GM18520 (cell line): Measurements from ENCODE around the gene PCDHGA3.
"Not testable (repeated sequence)": the region's sequence is repeated elsewhere in the genome, so short reads cannot be mapped to it uniquely, and the experiment has no call there.

Source experiments
- ATAC-seq: cut with Tn5 transposase; IDR thresholded peaks from one replicate; pipeline ENCODE4 v1.9.1; 2021; ENCODE audit not compliant: unreplicated experiment

Gene PCDHGA3

DNA sequence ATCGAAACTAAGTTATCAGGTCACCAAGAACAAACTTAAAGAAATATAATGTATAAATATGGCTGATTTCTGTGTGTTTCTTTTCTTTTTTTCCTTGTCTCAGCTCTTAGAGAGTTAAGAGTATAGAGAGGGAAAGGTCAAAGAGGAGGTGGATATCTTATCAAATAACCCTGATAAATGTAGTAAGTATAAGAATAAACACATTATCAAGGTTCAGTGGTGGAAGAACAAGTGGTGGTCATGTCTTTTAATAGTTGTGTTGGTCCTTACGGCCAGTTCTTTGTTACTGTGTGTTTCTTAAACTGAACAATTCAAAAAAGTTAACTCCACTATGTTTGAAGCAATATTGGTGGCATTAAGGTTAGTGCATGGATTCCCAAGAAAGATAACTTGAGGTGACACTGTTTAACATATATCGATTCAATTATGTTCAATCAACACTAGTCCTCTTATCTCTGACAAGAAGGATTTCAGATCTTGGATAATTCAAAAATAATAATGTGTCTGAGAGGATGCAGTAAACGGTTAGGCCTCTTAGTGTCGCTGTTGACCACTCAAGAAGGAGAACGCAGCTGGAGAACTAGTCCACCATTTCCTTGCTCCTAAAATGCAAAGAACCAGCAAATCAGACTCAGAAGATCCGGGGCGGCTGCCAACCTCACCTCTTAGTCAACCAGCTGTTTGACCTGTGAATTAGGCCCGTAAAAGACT is at the start of gene PCDHGA3:
TSS of gene PCDHGA3 (plus strand) at position 588 of the 711 bp plus-strand sequence. CDS start 205 bp downstream, outside the sequence.
- ATAC-seq = no peak

DNA sequence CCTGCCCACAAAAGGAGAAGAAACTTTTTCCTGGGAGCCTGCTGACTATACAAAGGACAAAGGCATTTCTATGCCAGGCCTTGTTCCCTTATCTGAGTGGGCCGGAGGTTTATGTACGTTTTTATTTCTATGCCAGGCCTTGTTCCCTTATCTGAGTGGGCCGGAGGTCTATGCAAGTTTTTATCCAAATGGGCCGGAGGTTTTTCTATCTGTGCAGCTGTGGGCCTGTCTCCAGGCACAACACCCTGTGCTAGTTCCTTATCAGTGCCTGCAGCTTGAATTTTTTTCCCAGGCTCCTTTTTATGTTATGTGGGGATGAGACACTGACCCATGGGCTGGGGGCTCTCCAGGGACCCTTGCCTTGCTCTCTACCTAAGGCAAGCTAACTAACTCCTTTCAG is 45.3 kb upstream of the PCDHGA3 start:
- no peak for ATAC-seq

DNA sequence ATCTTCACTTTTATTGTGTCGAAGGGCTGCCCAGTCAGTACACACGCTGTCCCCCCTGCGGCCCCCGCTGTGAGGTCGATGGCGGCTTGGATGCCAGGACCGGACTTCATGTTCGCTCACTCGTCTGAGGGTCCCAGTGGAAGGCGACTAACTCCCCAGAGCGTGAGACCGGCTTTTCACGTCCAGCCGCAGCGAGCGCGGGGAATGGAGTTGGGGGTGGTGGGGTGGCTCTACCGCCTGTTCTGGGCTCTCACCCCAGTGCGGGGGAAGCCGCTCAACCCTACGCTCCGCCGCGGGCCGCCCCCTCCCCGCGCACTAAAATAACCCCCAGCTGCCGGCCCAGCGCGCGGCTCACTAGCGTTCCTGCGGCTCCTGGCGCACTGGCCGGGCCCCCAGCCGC is 39.9 kb upstream of the PCDHGA3 start, which contains the start of gene SLC25A2:
TSS of gene SLC25A2 (minus strand) at position 294 of the 400 bp plus-strand sequence. CDS start at position 110, 184 bp downstream.
- no peak for ATAC-seq

DNA sequence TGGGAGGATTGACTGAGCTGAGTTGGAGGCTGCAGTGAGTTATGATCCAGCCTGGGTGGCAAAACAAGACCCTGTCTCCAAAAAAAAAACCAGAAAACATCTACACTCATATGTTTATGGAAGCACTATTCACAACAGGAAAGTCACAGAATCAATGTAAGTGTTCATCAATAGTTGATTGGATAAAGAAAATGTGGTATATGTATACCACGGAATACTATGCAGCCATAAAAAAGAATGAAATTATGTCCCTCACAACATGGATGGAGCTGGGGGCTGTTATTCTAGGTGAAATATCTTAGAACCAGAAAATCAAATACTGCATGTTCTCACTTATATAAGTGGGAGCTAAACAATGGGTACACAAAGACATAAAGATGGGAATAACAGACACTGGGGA is 37.0 kb upstream of the PCDHGA3 start:
- ATAC-seq = no peak

DNA sequence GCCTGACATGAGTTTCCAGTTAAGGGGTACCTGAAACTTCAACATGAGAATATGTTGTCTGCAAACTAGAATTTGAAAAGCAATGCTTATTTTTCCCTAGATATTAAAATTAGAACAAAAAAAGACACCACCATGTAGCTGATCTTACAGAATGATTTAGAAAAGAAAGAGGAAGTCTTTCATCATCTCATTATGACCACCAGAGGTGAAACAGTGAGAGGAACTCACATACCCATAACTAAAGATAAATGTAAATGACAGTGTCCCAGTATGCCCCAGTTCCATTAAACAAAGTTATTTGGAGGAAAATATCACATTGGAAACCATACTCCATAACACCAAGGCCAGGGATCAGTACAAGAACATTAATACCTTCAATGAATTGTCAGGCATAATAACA is 29.9 kb upstream of the PCDHGA3 start:
- no peak for ATAC-seq

DNA sequence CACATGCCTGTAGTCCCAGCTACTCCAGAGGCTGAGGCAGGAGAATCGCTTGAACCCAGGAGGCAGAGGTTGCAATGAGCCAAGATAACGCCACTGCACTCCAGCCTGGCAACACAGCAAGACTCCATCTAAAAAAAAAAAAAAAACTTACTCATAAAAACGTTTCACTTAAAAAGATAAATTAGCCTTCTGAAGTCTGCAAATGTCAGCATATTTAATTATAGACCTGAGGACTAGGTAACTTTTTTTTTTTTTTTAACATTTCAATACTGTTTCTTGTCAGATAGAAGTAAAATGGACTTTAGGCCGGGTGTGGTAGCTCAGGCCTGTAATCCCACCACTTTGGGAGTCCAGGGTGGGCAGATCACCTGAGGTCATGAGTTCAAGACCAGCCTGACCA is 26.7 kb upstream of the PCDHGA3 start:
- not testable (repeated sequence) for ATAC-seq

DNA sequence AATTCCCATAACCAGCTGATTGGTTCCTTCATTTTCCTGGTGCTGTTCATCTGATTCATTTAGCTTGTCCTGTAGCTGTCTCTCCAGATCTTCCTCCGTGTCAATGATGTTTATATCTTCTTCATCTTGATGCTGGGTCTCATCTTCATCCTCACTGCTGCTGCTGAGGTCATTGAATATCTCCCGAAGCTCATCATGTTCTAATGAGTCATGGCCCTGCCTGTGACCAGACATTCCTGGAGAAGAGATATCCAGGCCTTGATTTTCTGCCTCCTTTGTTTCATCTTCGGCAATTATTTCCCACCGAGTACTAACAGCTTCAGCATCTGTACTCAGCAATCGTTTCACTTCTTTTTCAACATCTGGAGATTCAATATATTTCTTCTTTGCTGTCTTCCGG is 24.4 kb upstream of the PCDHGA3 start:
- no peak for ATAC-seq

DNA sequence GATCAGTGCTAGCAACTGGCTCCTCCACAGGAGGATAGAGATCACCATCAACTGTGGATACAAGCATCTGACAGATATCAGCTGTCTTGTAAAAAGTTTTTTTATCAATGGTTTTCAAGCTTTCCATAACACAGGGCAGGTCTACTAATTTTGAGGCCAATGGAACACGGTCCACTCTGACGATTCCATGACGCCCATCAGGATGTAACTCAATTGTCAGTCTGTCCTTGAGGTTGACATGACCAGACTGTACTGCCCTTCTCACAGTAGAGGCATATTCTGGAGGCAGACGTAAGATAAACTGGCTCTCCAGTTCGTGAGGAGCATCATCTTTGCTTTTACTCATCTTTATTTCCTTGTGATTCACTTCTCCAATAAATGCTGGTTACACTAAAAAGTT is 23.9 kb upstream of the PCDHGA3 start:
- ATAC-seq = no peak

DNA sequence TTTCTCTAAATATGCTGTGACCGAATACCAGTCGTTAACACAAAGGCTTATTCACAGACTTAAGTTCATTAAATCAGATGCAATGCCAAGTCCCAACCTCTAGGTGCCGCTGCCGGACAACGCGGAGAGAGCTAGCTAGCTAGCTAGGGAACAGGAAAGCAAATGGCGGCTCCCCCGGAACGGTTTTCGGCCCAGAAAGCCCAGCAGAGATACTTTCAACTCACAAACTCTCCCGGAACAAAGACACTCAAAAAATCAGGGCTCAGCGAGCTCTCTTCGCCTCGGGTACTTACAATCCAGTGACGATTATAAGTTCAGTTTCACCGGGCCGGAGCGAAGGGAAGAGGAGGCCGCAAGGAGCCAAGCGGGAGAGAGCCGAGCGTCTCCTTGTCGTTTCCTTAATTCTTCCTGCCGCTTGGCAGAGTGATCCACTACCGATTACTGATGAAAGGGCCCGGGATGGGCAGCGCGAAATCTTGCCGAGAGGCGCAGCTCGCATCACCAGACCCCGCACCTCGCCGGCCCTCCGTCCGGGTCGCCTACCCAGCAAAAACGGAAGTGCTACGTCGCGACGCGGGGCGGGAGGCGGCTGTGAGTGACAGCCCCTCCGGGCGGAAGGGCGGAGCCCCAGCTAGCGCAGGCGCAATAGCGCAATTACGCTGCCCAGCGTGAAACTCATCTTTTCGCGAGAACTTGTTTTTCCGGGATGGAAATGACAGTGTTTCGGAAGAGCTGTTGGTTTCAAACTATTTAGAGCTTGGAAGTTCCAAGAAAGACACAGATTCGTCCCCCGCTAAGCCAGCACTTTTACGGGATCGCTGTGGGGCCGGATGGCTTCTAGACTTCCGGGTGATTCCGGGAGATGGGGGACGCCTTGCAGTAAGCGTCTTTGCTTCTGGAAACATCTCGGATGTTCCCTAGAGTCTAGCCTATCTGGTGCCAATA is 23.1 kb upstream of the PCDHGA3 start, which contains the start of gene TAF7:
TSS of gene TAF7 (minus strand) at position 560 of the 945 bp plus-strand sequence. CDS start 740 bp downstream, outside the sequence.
- ATAC-seq = peak; percentile 89

DNA sequence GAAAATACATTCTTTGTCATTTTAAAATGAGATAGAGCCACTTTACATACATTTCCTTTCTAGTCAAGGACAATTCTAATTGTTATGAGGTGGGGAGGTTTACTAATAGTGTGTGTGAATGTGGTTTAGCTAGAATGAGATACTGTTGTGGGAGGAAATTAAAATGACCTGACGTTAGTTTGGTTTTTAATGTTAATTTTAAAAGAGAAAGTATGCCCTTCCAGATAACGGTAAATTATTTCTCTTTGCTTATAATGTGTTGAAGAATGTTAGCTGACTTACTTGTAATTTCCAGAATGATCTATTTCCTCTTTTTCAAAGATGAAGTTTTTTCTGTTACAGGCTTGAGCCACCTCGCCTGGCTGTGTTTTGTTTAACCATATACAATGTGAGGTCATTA is 21.4 kb upstream of the PCDHGA3 start:
- no peak for ATAC-seq

DNA sequence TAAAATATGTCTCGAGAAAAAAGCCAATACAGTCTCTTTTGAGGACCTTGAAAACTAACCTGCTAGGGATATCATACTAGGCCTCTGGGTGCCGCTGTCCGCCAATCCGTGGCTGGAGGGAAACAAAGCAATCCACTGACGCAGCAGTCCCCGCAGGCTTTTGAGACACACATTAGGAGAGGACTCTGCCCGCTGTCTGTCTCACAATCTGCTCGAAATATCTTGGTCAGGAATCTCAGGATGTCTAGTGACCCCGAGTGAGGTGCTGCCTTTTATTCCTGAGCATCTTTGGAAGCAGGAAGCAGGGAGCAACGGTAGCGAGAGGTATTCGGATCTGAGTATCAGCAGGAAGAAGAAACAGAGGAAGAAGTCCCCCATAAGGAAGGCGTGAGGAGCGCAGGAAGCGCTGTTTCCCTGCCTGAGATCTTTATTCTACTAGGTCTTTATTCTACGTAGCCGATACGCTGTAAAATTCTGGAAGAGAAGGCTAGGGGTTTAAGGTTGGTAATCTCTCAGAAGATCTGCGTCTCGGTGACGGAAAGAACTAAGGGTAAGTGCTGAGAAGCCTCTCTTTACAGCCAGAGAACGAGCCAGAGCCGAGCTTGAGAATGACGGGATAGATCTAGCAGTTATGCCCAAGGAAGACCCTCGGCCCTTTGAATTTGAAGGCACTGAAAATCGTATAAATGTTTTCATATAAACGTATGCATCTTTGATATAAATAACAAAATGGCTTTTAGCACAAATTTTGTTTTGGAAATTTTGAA is 17.4 kb upstream of the PCDHGA3 start:
- ATAC-seq = no peak

DNA sequence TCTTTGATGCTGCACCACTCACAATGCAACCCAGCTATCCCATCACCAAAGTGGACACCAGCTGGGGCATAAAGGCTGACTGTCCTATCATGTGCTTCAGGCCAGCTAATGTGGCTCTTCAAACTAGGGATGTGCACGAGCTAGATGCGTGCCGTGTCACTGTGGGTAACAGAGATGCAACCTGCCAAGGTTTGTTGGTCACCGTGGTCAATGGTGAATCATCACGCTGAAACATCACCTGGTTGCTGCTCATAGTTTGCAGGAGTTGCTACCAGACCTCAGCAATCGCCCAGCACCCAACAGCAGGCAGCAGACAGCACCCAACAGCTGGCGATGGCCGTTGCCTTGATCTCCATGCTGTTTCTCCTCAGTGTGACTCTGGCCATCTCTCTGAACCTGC is 15.4 kb upstream of the PCDHGA3 start:
- ATAC-seq = no peak

DNA sequence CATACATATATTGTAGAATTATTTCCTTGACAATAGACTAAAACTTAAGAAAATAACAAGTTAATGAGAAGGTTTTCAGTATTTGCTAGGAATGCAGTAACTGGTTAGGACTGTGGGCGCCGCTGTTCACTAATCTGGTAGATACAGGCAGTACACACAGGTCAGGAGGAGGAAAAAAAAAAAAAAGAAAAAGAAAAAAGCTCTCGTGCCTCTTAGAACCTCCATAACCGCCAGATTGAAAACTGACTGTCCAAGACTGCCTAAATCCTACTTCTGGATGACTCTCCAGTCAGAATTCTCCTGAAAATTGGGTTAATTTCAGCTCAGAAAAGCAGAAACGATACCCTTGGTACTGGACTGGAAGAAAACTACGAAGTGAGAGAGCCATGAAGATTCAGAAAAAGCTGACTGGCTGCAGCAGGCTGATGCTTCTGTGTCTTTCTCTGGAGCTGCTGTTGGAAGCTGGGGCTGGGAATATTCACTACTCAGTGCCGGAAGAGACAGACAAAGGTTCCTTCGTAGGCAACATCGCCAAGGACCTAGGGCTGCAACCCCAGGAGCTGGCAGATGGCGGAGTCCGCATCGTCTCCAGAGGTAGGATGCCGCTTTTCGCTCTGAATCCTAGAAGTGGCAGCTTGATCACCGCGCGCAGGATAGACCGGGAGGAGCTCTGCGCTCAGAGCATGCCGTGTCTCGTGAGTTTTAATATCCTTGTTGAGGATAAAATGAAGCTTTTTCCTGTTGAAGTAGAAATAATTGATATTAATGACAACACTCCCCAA is 13.1 kb upstream of the PCDHGA3 start, which contains the start of gene PCDHGA1:
TSS of gene PCDHGA1 (plus strand) at position 216 of the 782 bp plus-strand sequence.
- no peak for ATAC-seq

DNA sequence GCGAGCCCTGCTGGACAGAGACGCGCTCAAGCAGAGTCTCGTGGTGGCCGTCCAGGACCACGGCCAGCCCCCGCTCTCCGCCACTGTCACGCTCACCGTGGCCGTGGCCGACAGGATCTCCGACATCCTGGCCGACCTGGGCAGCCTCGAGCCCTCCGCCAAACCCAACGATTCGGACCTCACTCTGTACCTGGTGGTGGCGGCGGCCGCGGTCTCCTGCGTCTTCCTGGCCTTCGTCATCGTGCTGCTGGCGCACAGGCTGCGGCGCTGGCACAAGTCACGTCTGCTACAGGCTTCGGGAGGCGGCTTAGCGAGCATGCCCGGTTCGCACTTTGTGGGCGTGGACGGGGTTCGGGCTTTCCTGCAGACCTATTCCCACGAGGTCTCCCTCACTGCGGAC is 11.1 kb upstream of the PCDHGA3 start:
- ATAC-seq = not testable (repeated sequence)

DNA sequence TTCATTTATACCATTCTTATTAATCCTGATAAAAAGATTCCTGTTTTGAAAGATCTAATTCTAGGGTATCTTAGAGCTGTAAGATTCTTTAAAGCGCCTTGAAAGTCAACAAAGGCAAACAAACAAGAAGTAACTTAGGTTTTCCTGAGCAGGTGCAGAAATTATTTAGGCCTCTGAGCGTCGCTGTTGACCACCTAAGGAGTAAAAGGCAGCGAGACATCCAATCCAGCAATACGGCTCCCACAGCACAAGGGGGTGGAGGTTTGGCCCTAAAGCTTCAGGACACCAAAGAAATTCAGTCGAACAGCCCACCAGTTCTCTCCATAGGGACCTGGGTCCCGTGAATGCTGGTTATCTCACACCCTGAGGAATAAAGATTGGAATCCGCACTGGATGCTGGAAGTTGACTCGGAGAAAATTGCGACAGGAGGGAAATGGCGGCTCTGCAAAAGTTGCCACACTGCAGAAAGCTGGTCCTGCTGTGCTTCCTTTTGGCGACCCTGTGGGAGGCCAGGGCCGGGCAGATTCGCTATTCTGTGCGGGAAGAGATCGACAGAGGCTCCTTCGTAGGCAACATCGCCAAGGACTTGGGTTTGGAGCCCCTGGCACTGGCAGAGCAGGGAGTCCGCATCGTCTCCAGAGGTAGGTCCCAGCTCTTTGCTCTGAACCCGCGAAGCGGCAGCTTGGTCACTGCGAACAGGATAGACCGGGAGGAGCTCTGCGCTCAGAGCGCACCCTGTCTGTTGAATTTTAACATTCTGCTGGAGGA is 4.9 kb upstream of the PCDHGA3 start, which contains the start of gene PCDHGA2:
TSS of gene PCDHGA2 (plus strand) at position 223 of the 769 bp plus-strand sequence.
- no peak for ATAC-seq

DNA sequence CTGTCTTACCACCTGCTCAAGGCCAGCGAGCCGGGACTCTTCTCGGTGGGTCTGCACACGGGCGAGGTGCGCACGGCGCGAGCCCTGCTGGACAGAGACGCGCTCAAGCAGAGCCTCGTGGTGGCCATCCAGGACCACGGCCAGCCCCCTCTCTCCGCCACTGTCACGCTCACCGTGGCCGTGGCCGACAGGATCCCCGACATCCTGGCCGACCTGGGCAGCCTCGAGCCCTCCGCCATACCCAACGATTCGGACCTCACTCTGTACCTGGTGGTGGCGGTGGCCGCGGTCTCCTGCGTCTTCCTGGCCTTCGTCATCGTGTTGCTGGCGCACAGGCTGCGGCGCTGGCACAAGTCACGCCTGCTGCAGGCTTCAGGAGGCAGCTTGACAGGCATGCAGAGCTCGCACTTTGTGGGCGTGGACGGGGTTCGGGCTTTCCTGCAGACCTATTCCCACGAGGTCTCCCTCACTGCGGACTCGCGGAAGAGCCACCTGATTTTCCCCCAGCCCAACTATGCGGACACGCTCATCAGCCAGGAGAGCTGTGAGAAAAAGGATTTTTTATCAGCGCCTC is 2.8 kb upstream of the PCDHGA3 start:
- not testable (repeated sequence) for ATAC-seq

DNA sequence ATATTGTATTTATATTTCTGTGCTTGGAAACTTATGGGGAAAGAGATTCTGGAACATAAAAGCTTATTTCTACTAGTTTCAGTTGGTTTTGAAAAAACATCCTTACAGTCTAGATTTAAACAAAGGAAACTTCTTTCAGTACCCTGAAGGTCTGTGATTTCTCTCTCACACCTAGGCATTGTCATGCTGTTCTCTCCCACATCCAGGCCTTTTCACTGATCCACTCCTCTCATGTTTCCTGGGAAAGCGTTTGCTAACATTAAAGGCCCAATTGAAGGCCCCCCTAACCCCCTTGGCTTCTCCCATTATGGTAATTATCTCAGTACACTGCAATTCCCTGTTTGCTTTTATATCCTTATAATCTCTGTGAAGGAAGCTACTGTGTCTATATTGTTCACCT is 856 bp upstream of the PCDHGA3 start:
- no peak for ATAC-seq

DNA sequence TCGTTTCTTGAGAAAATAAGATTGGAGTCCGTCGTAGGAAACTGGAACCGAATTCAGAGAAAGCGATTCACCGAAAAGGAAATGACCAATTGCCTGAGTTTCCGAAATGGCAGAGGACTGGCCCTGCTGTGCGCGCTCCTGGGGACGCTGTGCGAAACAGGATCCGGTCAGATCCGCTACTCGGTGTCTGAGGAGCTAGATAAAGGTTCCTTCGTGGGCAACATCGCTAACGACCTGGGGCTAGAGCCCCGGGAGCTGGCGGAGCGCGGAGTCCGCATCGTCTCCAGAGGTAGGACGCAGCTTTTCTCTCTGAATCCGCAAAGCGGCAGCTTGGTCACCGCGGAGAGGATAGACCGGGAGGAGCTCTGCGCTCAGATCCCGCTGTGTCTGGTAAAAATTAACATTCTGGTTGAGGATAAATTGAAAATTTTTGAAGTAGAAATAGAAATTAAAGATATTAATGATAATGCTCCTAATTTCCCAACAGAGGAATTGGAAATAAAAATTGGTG is 379 bp downstream of the PCDHGA3 start:
- no peak for ATAC-seq

DNA sequence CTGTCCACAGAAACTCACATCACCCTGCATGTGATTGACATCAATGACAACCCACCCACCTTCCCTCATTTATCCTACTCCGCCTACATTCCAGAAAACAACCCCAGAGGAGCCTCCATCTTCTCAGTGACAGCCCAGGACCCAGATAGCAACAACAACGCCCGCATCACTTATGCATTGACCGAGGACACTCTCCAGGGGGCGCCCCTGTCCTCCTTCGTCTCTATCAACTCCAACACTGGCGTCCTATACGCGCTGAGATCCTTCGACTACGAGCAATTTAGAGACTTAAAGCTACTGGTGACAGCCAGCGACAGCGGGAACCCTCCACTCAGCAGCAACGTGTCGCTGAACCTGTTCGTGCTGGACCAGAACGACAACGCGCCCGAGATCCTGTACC is 1.7 kb downstream of the PCDHGA3 start:
- no peak for ATAC-seq
